Skeletal muscle tissue (tissue), 4 donors: ENCODE measurements around the gene PTAFR. TPM values are rescaled to one million over a fixed set of nuclear protein-coding genes. Genes with fewer than 3 reads are reported as not detected.

Experiments
- H3K27ac ChIP-seq: one replicate; pipeline ENCODE4 v1.7.0; 2013; ENCODE audit warnings: mild to moderate bottlenecking, low read depth, low read length, inconsistent platforms
- H3K27me3 ChIP-seq, 3 donors: one replicate each; pipeline ENCODE4 v1.7.0; 2013; ENCODE audit warnings: low read length in 3 of 3; ENCODE audit not compliant: control insufficient read depth in 3 of 3, insufficient read depth in 3 of 3
- H3K36me3 ChIP-seq, 3 donors: one replicate each; pipeline ENCODE4 v1.7.0; 2013; ENCODE audit warnings: low read length in 3 of 3; ENCODE audit not compliant: control insufficient read depth in 3 of 3, insufficient read depth in 3 of 3
- H3K4me1 ChIP-seq, 3 donors: one replicate each; pipeline ENCODE4 v1.7.0; 2013; ENCODE audit warnings: low read length in 3 of 3, mild to moderate bottlenecking in 3 of 3; ENCODE audit not compliant: control insufficient read depth in 3 of 3, insufficient read depth in 3 of 3
- H3K4me3 ChIP-seq, 3 donors: one replicate each; pipeline ENCODE4 v1.7.0; 2013; ENCODE audit warnings: low read length in 3 of 3
- H3K9ac ChIP-seq, 3 donors: one replicate each; pipeline ENCODE4 v1.7.0; 2013; ENCODE audit warnings: low read length in 3 of 3, mild to moderate bottlenecking in 3 of 3, moderate library complexity in 2 of 3, low read depth in 1 of 3
- H3K9me3 ChIP-seq, 3 donors: one replicate each; pipeline ENCODE4 v1.7.0; 2013; ENCODE audit warnings: low read length in 3 of 3; ENCODE audit not compliant: control insufficient read depth in 3 of 3
- total RNA-seq: library from RNA; depleted of rRNA; stranded (reverse); fragments of >200 nt; gene quantifications from one replicate; pipeline ENCODE4 v1.2.3, GENCODE V29; 2014
- donor health status: Osteomylitis.

PTAFR gene, protein sequence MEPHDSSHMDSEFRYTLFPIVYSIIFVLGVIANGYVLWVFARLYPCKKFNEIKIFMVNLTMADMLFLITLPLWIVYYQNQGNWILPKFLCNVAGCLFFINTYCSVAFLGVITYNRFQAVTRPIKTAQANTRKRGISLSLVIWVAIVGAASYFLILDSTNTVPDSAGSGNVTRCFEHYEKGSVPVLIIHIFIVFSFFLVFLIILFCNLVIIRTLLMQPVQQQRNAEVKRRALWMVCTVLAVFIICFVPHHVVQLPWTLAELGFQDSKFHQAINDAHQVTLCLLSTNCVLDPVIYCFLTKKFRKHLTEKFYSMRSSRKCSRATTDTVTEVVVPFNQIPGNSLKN
- 2.1 TPM for total RNA-seq

GRCh38 chr1:28176492-28177470 lies at the start of gene PTAFR:
TSS of gene PTAFR (minus strand) at chr1:28176690. CDS start at chr1:28151021, 25,669 bp downstream.
- H3K27ac ChIP-seq: peak within 1 kb of the TSS; percentile 76
- H3K9ac ChIP-seq: peak within 1 kb of the TSS in 1 of 3 donors; percentile 53
- H3K36me3 ChIP-seq: no peaks in the 10 kb centered on the region
- H3K27me3 ChIP-seq: no peaks in the 10 kb centered on the region
- H3K4me1 ChIP-seq: peaks cover 6 to 14% (median 9%) of the 10 kb centered on the region in 3 donors
- H3K9me3 ChIP-seq: no peaks in the 10 kb centered on the region
- peak within 1 kb of the TSS in 2 of 3 donors; percentile 5 to 35 for H3K4me3 ChIP-seq

- no peak overlapping the region for H3K9ac ChIP-seq
- H3K36me3 ChIP-seq: peaks cover 7 to 23% (median 15%) of the 10 kb centered on the region in 3 donors
- no peak overlapping the region for H3K27ac ChIP-seq
- H3K27me3 ChIP-seq: no peaks in the 10 kb centered on the region
- peaks cover 0 to 9% (median 0%) of the 10 kb centered on the region in 3 donors for H3K4me1 ChIP-seq
- H3K9me3 ChIP-seq: no peaks in the 10 kb centered on the region
- H3K4me3 ChIP-seq: no peak overlapping the region
Observed at GRCh38 chr1:28213315-28213714, 36.8 kb upstream of the PTAFR start.

- H3K36me3 ChIP-seq: peaks cover 7 to 33% (median 21%) of the 10 kb centered on the region in 3 donors
- H3K27me3 ChIP-seq: no peaks in the 10 kb centered on the region
- H3K9ac ChIP-seq: no peak overlapping the region
- H3K4me1 ChIP-seq: peaks cover 0 to 9% (median 0%) of the 10 kb centered on the region in 3 donors
- peak overlapping the region; percentile 15 for H3K27ac ChIP-seq
- no peak overlapping the region for H3K4me3 ChIP-seq
- no peaks in the 10 kb centered on the region for H3K9me3 ChIP-seq
Observed at GRCh38 chr1:28209700-28210099, 33.2 kb upstream of the PTAFR start.

DNA sequence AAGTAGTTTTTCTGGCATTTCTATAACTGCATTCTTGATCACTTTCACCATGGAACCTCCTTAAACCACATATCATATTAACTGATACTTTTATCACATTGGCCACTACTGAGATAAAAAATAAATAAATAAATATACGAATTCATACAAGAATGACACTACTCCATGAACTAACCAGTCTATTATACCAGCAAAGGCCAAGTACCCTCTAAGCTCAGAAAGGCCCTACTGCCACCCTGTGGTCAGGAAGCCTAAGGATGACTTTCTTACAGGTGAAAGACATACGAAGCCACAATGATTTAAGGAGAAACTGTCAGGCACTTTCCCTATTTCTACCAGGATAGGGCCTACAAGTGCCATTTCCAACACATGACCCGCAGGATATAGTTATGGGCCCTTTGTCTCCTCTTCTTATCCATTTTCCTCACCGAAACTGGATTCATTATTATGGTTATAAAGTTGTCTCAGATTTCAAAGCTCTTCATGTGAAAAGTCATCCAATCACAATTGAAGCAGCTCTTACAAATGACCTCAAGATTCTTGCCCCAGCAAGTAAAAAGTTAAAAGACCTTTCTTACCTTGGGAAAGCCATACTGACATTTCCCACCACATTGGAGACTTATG lies 32.4 kb upstream of the PTAFR start:
- Histone ChIP-seq H3K9ac (no peak overlapping the region), H3K27ac (peak overlapping the region; percentile 15), H3K9me3 (no peaks in the 10 kb centered on the region), H3K27me3 (no peaks in the 10 kb centered on the region), H3K4me1 (peaks cover 0 to 9% (median 0%) of the 10 kb centered on the region in 3 donors), H3K4me3 (no peak overlapping the region), H3K36me3 (peaks cover 10 to 40% (median 29%) of the 10 kb centered on the region in 3 donors)

- Histone ChIP-seq H3K27ac (no peak overlapping the region), H3K4me3 (no peak overlapping the region), H3K9me3 (no peaks in the 10 kb centered on the region), H3K36me3 (peaks cover 29 to 60% (median 52%) of the 10 kb centered on the region in 3 donors), H3K9ac (no peak overlapping the region), H3K4me1 (peaks cover 0 to 9% (median 0%) of the 10 kb centered on the region in 3 donors), H3K27me3 (no peaks in the 10 kb centered on the region)
Observed at GRCh38 chr1:28205243-28205642, 28.8 kb upstream of the PTAFR start.

DNA sequence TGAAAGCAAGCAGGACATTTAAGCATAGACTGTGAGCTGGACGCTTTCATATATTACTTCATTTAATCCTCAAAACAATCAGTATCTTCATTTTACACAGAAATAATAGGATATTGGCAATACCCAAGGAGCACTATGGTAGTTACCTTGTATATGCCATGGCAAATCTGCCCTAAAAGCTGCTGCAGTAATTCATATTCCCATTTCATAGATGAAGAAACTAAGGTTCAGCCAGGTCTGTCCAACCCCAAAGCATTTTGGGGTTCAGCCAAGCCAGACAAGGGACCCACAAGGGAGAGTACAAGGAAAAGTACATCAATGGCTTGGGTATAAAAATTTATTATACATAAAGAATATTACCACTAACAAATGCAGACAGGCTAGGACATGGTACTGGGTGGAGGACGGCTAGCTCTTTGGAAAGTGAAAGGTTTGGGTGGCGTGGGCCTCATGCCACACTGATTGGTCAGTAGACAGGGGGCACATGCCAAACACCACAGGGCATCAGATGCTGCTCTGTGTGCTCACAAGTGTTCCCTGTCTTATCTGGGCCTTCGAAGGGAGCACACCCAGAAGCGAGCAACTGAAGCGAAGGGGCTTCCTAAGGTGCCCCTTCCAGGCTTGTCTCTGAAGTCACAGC lies 23.9 kb upstream of the PTAFR start:
- Histone ChIP-seq H3K4me1 (no peaks in the 10 kb centered on the region), H3K27ac (no peak overlapping the region), H3K4me3 (no peak overlapping the region), H3K9me3 (no peaks in the 10 kb centered on the region), H3K9ac (no peak overlapping the region), H3K36me3 (peaks cover 47 to 66% (median 58%) of the 10 kb centered on the region in 3 donors), H3K27me3 (no peaks in the 10 kb centered on the region)

- Histone ChIP-seq H3K27ac (no peak overlapping the region), H3K4me1 (no peaks in the 10 kb centered on the region), H3K27me3 (no peaks in the 10 kb centered on the region), H3K4me3 (no peak overlapping the region), H3K36me3 (peaks cover 46 to 59% (median 53%) of the 10 kb centered on the region in 3 donors), H3K9ac (no peak overlapping the region), H3K9me3 (no peaks in the 10 kb centered on the region)
Observed at GRCh38 chr1:28199328-28200233, 23.1 kb upstream of the PTAFR start.

DNA sequence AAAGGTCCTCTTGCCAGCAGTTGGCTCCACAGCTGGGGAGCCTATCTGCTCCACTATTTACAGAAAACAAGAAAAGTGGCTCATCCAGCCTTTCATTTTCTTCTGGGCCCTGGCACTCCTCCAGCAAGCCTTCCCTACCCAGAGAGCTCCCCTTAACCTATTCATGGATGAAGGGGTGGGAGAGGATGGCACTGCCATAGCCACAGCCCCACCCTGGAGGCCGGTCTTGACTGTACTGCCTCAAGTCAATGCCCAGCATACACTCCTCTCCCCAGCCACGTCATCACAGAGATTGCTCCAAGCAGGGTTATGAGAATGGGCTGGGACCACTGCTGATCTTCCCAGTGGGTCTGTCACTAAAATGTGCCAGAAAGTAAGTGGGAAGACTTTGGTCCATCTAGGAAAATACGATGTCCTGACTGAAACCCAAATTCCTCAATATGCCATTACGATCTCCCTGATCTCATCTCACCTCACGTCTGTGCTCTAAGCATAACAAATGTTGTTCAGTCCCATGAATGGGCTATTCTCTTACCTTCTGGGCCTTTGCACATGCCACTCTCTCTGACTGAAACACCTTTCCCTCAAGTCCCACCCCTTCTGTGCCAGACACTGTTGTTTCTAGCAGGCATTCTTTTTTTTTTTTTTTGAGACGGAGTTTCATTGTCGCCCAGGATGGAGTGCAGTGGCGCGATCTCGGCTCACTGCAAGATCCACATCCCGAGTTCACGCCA lies 21.4 kb upstream of the PTAFR start:
- peaks cover 34 to 42% (median 35%) of the 10 kb centered on the region in 3 donors for H3K36me3 ChIP-seq
- H3K4me3 ChIP-seq: no peak overlapping the region
- H3K9ac ChIP-seq: no peak overlapping the region
- no peak overlapping the region for H3K27ac ChIP-seq
- H3K9me3 ChIP-seq: no peaks in the 10 kb centered on the region
- no peaks in the 10 kb centered on the region for H3K27me3 ChIP-seq
- H3K4me1 ChIP-seq: no peaks in the 10 kb centered on the region
